Measurements from ENCODE around the gene TMEM132D. TPM values are rescaled to one million over a fixed set of nuclear protein-coding genes. Genes with fewer than 3 reads are reported as not detected.
"Not testable (repeated sequence)": the region's sequence is repeated elsewhere in the genome, so short reads cannot be mapped to it uniquely, and the experiment has no call there.

Gene TMEM132D
- total RNA-seq, 1 experiment from 2014 or later, result not detected

GRCh38 chr12:129053232-129053631 lies 850.6 kb downstream of the TMEM132D start:
- intact Hi-C loops (cut with micrococcal nuclease; ENCODE audit: unreplicated experiment), result no loop called here
- ChIA-PET CTCF (no interaction called here), POLR2A (ENCODE audit: low non-redundant PET) (no interaction called here)
- Histone ChIP-seq H3K27me3 (replicated peaks; ENCODE audit: insufficient read depth, low read depth, low read length, poor library complexity) (no peaks in the 10 kb centered on the region), H3K36me3 (ENCODE audit: insufficient read depth, low read length, poor library complexity, severe bottlenecking) (no peaks in the 10 kb centered on the region), H3K4me3 (ENCODE audit: low read depth, low read length, poor library complexity, severe bottlenecking) (no peak overlapping the region), H3K9me3 (ENCODE audit: low read depth, low read length, poor library complexity, severe bottlenecking) (peaks cover 16% of the 10 kb centered on the region), H3K27ac (ENCODE audit: low read depth, low read length, poor library complexity, severe bottlenecking) (no peak overlapping the region), H3K4me1 (ENCODE audit: insufficient read depth, low read length, poor library complexity, severe bottlenecking) (no peaks in the 10 kb centered on the region)
- BruUV-seq (replicated peaks), result no TSS peak
- DNase-seq (ENCODE audit: low spot score), result no peak
- TF ChIP-seq CTCF (conservative IDR thresholded peaks at IDR 0.05; ENCODE audit: low read depth, low read length), result no peak
- TF ChIP-seq EZH2 (IDR thresholded peaks at IDR 0.05; ENCODE audit: borderline replicate concordance, low read depth, low read length, poor library complexity, severe bottlenecking), result no peak

- POLR2A ChIA-PET (ENCODE audit: low non-redundant PET), result no interaction called here
- no peak for DNase-seq (ENCODE audit: low spot score)
- no TSS peak for BruUV-seq (replicated peaks)
- Histone ChIP-seq H3K9me3 (ENCODE audit: low read depth, low read length, poor library complexity, severe bottlenecking) (peaks cover 17% of the 10 kb centered on the region), H3K4me3 (ENCODE audit: low read depth, low read length, poor library complexity, severe bottlenecking) (no peak overlapping the region), H3K27me3 (replicated peaks; ENCODE audit: insufficient read depth, low read depth, low read length, poor library complexity) (no peaks in the 10 kb centered on the region), H3K36me3 (ENCODE audit: insufficient read depth, low read length, poor library complexity, severe bottlenecking) (no peaks in the 10 kb centered on the region), H3K4me1 (ENCODE audit: insufficient read depth, low read length, poor library complexity, severe bottlenecking) (no peaks in the 10 kb centered on the region), H3K27ac (ENCODE audit: low read depth, low read length, poor library complexity, severe bottlenecking) (no peak overlapping the region)
- CTCF ChIA-PET, result no interaction called here
- TF ChIP-seq EZH2 (IDR thresholded peaks at IDR 0.05; ENCODE audit: borderline replicate concordance, low read depth, low read length, poor library complexity, severe bottlenecking) (no peak), CTCF (conservative IDR thresholded peaks at IDR 0.05; ENCODE audit: low read depth, low read length) (no peak)
- intact Hi-C loops (cut with micrococcal nuclease; ENCODE audit: unreplicated experiment), result no loop called here
These were observed 851.5 kb downstream of the TMEM132D start for GRCh38 chr12:129052373-129052772.

GRCh38 chr12:129049917-129050316 lies 853.9 kb downstream of the TMEM132D start:
- CTCF ChIA-PET, result no interaction called here
- POLR2A ChIA-PET (ENCODE audit: low non-redundant PET), result interaction anchor here (0.7 kb wide), 1 partner anchor 129 kb away, joined by 7 read pairs; no protein-coding TSS in a partner anchor
- no peaks in the 10 kb centered on the region for H3K27me3 ChIP-seq (replicated peaks; ENCODE audit: insufficient read depth, low read depth, low read length, poor library complexity)
- no peak overlapping the region for H3K27ac ChIP-seq (ENCODE audit: low read depth, low read length, poor library complexity, severe bottlenecking)
- DNase-seq (ENCODE audit: low spot score), result peak; percentile 4
- no peaks in the 10 kb centered on the region for H3K36me3 ChIP-seq (ENCODE audit: insufficient read depth, low read length, poor library complexity, severe bottlenecking)
- no peak overlapping the region for H3K4me3 ChIP-seq (ENCODE audit: low read depth, low read length, poor library complexity, severe bottlenecking)
- no peaks in the 10 kb centered on the region for H3K4me1 ChIP-seq (ENCODE audit: insufficient read depth, low read length, poor library complexity, severe bottlenecking)
- TF ChIP-seq EZH2 (IDR thresholded peaks at IDR 0.05; ENCODE audit: borderline replicate concordance, low read depth, low read length, poor library complexity, severe bottlenecking), result no peak
- no peak for TF ChIP-seq CTCF (conservative IDR thresholded peaks at IDR 0.05; ENCODE audit: low read depth, low read length)
- peaks cover 31% of the 10 kb centered on the region for H3K9me3 ChIP-seq (ENCODE audit: low read depth, low read length, poor library complexity, severe bottlenecking)
- BruUV-seq (replicated peaks), result no TSS peak
- intact Hi-C loops (cut with micrococcal nuclease; ENCODE audit: unreplicated experiment), result no loop called here

GRCh38 chr12:129043334-129043733 lies 860.5 kb downstream of the TMEM132D start:
- H3K27me3 ChIP-seq (replicated peaks; ENCODE audit: insufficient read depth, low read depth, low read length, poor library complexity); BruUV-seq (replicated peaks); H3K4me3 ChIP-seq (ENCODE audit: low read depth, low read length, poor library complexity, severe bottlenecking); DNase-seq (ENCODE audit: low spot score); POLR2A ChIA-PET (ENCODE audit: low non-redundant PET); H3K36me3 ChIP-seq (ENCODE audit: insufficient read depth, low read length, poor library complexity, severe bottlenecking); H3K4me1 ChIP-seq (ENCODE audit: insufficient read depth, low read length, poor library complexity, severe bottlenecking); H3K27ac ChIP-seq (ENCODE audit: low read depth, low read length, poor library complexity, severe bottlenecking); intact Hi-C loops (cut with micrococcal nuclease; ENCODE audit: unreplicated experiment); CTCF ChIA-PET: not testable (repeated sequence)
- H3K9me3 ChIP-seq (ENCODE audit: low read depth, low read length, poor library complexity, severe bottlenecking), result peaks cover 21% of the 10 kb centered on the region
